BLaER1 (cell line): Measurements from ENCODE around the gene CEL.
"Not testable (repeated sequence)": the region's sequence is repeated elsewhere in the genome, so short reads cannot be mapped to it uniquely, and the experiment has no call there.

Experiments
- H3K27ac ChIP-seq: shearing (Covaris generic); formaldehyde crosslinking; 2 replicates; pipeline ENCODE4 v1.8.1; 2022
- H3K27me3 ChIP-seq: shearing (Covaris generic); formaldehyde crosslinking; 2 replicates; pipeline ENCODE4 v1.8.1; 2022
- H3K36me3 ChIP-seq: shearing (Covaris generic); formaldehyde crosslinking; 2 replicates; pipeline ENCODE4 v1.8.1; 2022
- H3K4me1 ChIP-seq: shearing (Covaris generic); formaldehyde crosslinking; 2 replicates; pipeline ENCODE4 v1.8.1; 2022
- H3K4me2 ChIP-seq: shearing (Covaris generic); formaldehyde crosslinking; 2 replicates; pipeline ENCODE4 v1.8.1; 2022
- H3K4me3 ChIP-seq: shearing (Covaris generic); formaldehyde crosslinking; 2 replicates; pipeline ENCODE4 v1.8.1; 2022
- H3K9ac ChIP-seq: shearing (Covaris generic); formaldehyde crosslinking; 2 replicates; pipeline ENCODE4 v1.8.1; 2022
- H3K9me3 ChIP-seq: shearing (Covaris generic); formaldehyde crosslinking; 2 replicates; pipeline ENCODE4 v1.8.1; 2022
- H4K20me1 ChIP-seq: shearing (Covaris generic); formaldehyde crosslinking; 2 replicates; pipeline ENCODE4 v1.8.1; 2022
- Cebpa-rat ChIP-seq: shearing (Covaris generic); IDR thresholded peaks from 2 replicates; pipeline ENCODE4 v1.8.1; 2022

The CEL gene

DNA sequence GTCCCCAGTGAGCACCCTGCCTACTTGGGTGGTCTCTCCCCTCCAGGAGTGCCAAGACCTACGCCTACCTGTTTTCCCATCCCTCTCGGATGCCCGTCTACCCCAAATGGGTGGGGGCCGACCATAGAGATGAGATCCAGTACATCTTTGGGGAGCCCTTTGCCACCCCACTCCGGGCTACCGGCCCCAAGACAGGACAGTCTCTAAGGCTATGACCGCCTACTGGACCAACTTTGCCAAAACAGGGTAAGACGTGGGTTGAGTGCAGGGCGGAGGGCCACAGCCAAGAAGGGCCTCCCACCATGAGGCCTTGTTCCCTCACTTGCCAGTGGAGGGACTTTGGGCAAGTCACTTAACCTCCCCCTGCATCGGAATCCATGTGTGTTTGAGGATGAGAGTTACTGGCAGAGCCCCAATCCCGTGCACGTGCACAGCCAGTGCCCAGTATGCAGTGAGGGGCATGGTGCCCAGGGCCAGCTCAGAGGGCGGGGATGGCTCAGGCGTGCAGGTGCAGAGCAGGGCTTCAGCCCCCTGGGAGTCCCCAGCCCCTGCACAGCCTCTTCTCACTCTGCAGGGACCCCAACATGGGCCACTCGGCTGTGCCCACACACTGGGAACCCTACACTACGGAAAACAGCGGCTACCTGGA is 24.6 kb downstream of the CEL start:
- not testable (repeated sequence) for H3K27ac ChIP-seq, H3K4me3 ChIP-seq, H3K27me3 ChIP-seq, H3K9me3 ChIP-seq, H3K36me3 ChIP-seq, H4K20me1 ChIP-seq, H3K9ac ChIP-seq
- Histone ChIP-seq H3K4me2 (0 out of 2 replicates have a peak overlapping the region, but pooled peaks have one; percentile 37), H3K4me1 (peaks cover 30% of the 10 kb centered on the region)

DNA sequence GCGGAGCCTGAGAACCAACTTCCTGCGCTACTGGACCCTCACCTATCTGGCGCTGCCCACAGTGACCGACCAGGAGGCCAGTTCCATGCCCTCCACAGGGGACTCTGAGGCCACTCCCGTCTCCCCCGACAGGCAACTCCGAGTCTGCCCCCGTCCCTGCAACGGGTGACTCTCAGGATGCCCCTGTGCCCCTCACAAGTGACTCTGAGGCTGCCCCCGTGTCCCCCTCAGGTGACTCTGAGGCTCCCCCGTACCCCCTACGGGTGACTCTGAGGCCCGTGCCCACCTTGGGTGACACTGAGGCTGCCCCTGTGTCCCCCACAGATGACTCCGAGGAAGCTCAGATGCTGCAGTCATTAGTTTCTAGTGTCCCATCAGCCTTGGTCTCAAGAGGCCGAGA is 25.1 kb downstream of the CEL start:
- Histone ChIP-seq H3K27ac (no peak overlapping the region), H4K20me1 (no peaks in the 10 kb centered on the region), H3K9ac (no peak overlapping the region), H3K4me3 (no peak overlapping the region), H3K27me3 (no peaks in the 10 kb centered on the region), H3K9me3 (no peaks in the 10 kb centered on the region), H3K36me3 (peaks cover 6% of the 10 kb centered on the region; the same call in 1 of the 2 replicates), H3K4me1 (peaks cover 25% of the 10 kb centered on the region), H3K4me2 (peak overlapping the region; percentile 37)
- no peak for TF ChIP-seq Cebpa-rat

DNA sequence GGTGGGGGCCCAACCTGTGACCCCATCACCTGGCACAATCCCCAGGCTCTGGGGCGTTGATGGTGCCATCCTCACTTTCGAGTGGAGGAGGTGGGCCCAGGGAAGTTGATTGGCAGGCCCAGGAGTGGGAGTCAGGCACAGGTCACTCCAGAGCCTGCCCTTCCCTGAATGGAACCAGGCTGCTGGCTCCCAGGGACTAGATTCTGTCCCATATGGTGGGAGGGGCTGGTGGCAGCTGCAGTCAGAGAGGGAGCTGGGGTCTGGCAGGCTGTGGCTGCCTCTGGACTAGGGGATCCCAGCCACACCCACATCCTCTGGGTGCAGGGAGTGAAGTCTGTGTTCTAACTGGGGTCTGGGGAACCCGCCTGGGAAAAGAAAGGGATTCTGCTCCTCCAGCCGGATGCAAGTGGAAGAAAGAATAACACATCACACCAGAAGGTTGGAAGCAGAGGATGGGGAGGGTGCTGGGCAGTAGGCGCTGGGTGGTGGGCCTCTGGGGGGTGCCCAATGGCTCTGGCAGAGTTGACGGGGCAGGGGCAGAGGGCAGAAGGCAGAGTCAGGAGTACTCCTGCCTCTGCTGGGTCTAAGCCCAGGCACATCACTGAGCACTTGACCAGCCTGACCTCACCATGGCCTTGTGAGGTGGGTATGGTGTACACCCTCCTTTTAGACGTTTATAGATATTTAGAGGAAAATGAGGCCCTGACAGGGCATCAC is 25.8 kb downstream of the CEL start:
- Histone ChIP-seq H3K36me3 (peaks cover 6% of the 10 kb centered on the region; the same call in 1 of the 2 replicates), H3K27ac (no peak overlapping the region), H3K27me3 (no peaks in the 10 kb centered on the region), H3K4me2 (peak overlapping the region; percentile 37), H3K9me3 (no peaks in the 10 kb centered on the region), H3K9ac (no peak overlapping the region), H3K4me3 (no peak overlapping the region), H3K4me1 (peaks cover 18% of the 10 kb centered on the region), H4K20me1 (no peaks in the 10 kb centered on the region)
- no peak for TF ChIP-seq Cebpa-rat

DNA sequence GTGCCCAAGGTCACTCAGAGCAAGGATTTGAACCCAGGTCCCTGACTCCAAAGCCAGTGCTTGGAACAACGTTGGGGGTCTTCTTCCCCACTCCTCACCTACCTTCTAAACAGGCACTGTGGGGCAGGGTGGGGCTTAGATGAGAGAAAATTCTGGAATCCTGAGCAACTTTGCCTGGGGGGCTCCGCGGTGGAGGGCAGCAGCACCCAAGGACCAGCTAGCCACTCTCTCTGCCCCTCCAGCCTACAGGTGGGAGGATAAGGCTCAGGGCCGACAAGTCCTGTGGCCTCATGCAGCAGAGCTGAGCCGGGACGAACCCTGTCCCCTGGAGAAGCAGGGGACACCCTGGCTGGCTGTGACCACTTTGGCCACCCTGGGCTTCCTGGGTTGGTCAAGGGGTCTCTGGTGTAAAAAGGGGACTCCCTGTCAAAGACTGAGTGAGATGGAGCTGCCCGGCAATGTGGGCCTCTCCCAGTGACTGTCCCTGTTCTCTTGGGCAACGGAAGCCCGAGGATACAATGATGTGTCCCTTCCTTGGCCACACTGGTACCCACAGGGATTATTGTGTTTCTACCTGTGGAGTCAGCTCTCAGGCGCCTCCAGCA is 26.5 kb downstream of the CEL start:
- H3K9me3 ChIP-seq, result no peaks in the 10 kb centered on the region
- H4K20me1 ChIP-seq, result no peaks in the 10 kb centered on the region
- no peak overlapping the region for H3K4me3 ChIP-seq
- H3K4me2 ChIP-seq, result no peak overlapping the region
- no peak overlapping the region for H3K27ac ChIP-seq
- peaks cover 6% of the 10 kb centered on the region; the same call in 1 of the 2 replicates for H3K36me3 ChIP-seq
- H3K4me1 ChIP-seq, result peaks cover 18% of the 10 kb centered on the region
- no peak for TF ChIP-seq Cebpa-rat
- no peak overlapping the region for H3K9ac ChIP-seq
- H3K27me3 ChIP-seq, result no peaks in the 10 kb centered on the region

DNA sequence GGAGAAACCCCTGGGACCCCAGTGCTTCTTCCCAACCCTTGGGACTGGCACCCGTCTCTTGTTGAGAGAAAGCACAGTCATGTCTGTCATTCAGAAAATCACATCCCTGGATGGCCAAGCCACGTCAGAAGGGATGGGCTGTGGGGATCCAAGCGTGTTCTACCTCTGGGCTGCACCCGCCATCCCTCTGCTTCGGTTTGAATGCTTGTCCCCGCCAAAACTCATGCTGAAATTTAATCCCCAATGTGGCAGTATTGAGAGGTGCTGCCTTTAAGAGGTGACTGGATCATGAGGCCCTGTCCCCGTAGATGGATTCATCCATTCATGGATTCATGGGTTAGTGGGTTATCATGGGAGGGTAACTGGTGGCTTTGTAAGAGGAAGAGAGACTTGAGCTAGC is 27.0 kb downstream of the CEL start:
- Histone ChIP-seq H3K36me3 (peaks cover 6% of the 10 kb centered on the region; the same call in 1 of the 2 replicates), H3K4me3 (no peak overlapping the region), H4K20me1 (no peaks in the 10 kb centered on the region), H3K9me3 (no peaks in the 10 kb centered on the region), H3K9ac (no peak overlapping the region), H3K4me2 (no peak overlapping the region), H3K27me3 (no peaks in the 10 kb centered on the region), H3K27ac (no peak overlapping the region), H3K4me1 (peaks cover 15% of the 10 kb centered on the region)
- TF ChIP-seq Cebpa-rat, result no peak

DNA sequence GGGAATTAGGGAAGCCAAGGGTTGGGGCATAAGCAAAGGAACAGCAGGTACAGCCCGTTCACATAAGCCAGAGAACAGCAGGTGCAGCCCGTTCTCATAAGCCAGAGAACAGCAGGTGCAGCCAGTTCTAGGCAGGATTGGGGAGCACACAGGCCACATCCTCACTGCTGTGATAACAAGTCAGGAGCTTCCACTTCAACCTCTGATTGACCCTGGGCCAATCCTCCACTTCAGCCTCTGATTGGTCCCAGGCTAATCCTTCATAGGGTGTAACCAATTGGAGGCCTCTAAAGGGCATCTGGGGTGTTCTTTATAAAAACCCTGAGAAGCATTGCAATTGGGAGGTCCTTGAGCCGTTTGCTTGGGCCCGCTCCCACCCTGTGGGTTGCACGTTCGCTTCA is 27.5 kb downstream of the CEL start:
- no peak for TF ChIP-seq Cebpa-rat
- Histone ChIP-seq H3K9me3 (no peaks in the 10 kb centered on the region), H3K4me1 (peaks cover 13% of the 10 kb centered on the region), H3K27ac (no peak overlapping the region), H3K4me2 (no peak overlapping the region), H3K4me3 (no peak overlapping the region), H4K20me1 (no peaks in the 10 kb centered on the region), H3K9ac (no peak overlapping the region), H3K27me3 (no peaks in the 10 kb centered on the region), H3K36me3 (peaks cover 11% of the 10 kb centered on the region; the same call in 1 of the 2 replicates)

DNA sequence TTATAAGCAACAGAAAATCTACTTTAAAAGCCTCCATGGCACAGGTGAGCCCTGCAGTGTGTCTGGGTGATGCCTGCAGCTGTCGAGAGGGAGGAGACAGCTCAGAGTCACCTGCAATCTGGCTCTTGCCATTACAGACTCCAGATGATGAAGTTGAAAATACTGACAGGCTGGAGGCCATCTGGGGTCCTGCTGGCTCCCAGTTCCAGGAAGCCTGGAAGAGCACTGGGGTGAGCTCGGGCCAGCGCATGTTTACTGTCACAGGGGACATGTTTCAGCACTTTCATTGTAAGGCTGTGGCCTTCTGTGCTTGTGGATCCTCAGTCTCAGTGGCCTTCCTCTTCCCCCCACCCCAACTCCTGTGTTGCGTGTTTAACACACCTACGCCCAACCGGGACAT is 28.4 kb downstream of the CEL start:
- TF ChIP-seq Cebpa-rat, result no peak
- H3K27ac ChIP-seq, result no peak overlapping the region
- no peak overlapping the region for H3K4me3 ChIP-seq
- H3K27me3 ChIP-seq, result no peaks in the 10 kb centered on the region
- H3K36me3 ChIP-seq, result peaks cover 15% of the 10 kb centered on the region
- no peaks in the 10 kb centered on the region for H3K9me3 ChIP-seq
- no peak overlapping the region for H3K9ac ChIP-seq
- H3K4me1 ChIP-seq, result peaks cover 13% of the 10 kb centered on the region
- H4K20me1 ChIP-seq, result no peaks in the 10 kb centered on the region
- H3K4me2 ChIP-seq, result no peak overlapping the region

DNA sequence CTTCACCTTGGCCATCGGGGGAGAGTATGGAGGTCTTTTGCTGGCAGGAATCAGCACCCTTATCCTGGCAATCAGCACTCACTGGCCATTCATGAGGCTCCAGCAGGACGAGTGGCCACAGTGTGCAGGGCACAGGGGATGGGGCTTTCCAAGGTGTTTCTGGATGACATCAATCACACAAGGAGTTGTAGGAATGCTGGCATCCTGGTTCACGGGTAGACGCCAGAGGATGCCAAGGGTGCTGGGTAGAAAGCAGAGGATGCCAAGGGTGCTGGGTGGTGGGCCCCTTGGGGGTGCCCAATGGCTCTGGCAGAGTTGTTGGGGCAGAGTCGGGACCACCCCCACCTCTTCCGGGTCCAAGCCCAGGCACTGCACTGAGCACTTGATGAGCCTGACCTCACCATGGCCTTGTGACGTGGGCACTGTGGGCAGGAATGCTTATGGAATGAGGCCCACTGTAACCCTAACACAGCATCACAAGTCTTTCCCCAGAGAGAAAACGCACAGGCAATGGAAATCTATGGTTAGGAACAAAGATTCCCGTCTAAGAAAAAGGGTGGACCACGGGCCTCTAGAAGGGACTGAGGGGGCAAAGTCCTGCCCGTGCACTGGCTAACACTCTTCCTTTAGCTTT is 29.1 kb downstream of the CEL start:
- no peak for TF ChIP-seq Cebpa-rat
- no peak overlapping the region for H3K4me3 ChIP-seq
- no peak overlapping the region for H3K9ac ChIP-seq
- H3K27me3 ChIP-seq, result no peaks in the 10 kb centered on the region
- H3K4me1 ChIP-seq, result peaks cover 13% of the 10 kb centered on the region
- H3K4me2 ChIP-seq, result no peak overlapping the region
- H4K20me1 ChIP-seq, result no peaks in the 10 kb centered on the region
- no peak overlapping the region for H3K27ac ChIP-seq
- peaks cover 22% of the 10 kb centered on the region for H3K36me3 ChIP-seq
- peaks cover 7% of the 10 kb centered on the region for H3K9me3 ChIP-seq

DNA sequence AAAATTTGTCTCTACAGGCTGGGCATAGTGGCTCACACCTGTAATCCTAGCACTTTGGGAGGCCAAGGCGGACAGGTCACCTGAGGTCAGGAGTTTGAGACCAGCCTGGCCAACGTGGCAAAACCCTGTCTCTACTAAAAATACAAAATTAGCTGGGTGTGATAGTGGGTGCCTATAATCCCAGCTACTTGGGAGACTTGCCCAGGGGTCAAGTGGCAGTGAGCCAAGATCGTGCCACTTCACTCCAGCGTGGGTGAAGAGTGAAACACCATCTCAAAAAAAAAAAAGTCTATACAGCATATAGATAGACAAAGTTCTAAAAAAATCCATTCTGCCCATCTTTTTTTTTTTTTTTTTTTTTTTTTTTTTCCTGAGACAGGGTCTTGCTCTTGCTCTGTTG is 32.6 kb downstream of the CEL start:
- peaks cover 41% of the 10 kb centered on the region for H3K9me3 ChIP-seq
- peaks cover 56% of the 10 kb centered on the region for H3K36me3 ChIP-seq
- not testable (repeated sequence) for H3K4me1 ChIP-seq, H3K4me2 ChIP-seq, H3K27me3 ChIP-seq, H3K9ac ChIP-seq, H4K20me1 ChIP-seq, H3K27ac ChIP-seq, H3K4me3 ChIP-seq
